Esophagus (tissue), 2 donors: ENCODE results near the gene RAP1B. TPM values are rescaled to one million over a fixed set of nuclear protein-coding genes. Genes with fewer than 3 reads are reported as not detected.

Source experiments
- H3K27ac ChIP-seq, 2 donors: one replicate each; pipeline ENCODE4 v1.5.1; 2013; ENCODE audit warnings: low read depth in 2 of 2, mild to moderate bottlenecking in 2 of 2, inconsistent platforms in 1 of 2, low read length in 1 of 2, moderate library complexity in 1 of 2
- H3K27me3 ChIP-seq, 2 donors: one replicate each; pipeline ENCODE4 v1.6.1; 2013; ENCODE audit warnings: low read length in 2 of 2, control low read depth in 1 of 2, mild to moderate bottlenecking in 1 of 2; ENCODE audit not compliant: insufficient read depth in 2 of 2, control insufficient read depth in 1 of 2
- H3K36me3 ChIP-seq, 2 donors: one replicate each; pipeline ENCODE4 v1.6.1; 2013; ENCODE audit warnings: low read length in 1 of 2; ENCODE audit not compliant: control insufficient read depth in 2 of 2, insufficient read depth in 2 of 2
- H3K4me1 ChIP-seq, 2 donors: one replicate each; pipeline ENCODE4 v1.6.1; 2013; ENCODE audit warnings: low read length in 1 of 2; ENCODE audit not compliant: control insufficient read depth in 2 of 2, insufficient read depth in 2 of 2
- H3K4me3 ChIP-seq, 2 donors: one replicate each; pipeline ENCODE4 v1.5.1; 2013; ENCODE audit warnings: low read length in 2 of 2, mild to moderate bottlenecking in 2 of 2, low read depth in 1 of 2, moderate library complexity in 1 of 2
- H3K9me3 ChIP-seq, 2 donors: one replicate each; pipeline ENCODE4 v1.6.1; 2013; ENCODE audit warnings: mild to moderate bottlenecking in 2 of 2, low read depth in 1 of 2, low read length in 1 of 2, moderate library complexity in 1 of 2; ENCODE audit not compliant: control insufficient read depth in 2 of 2, insufficient read depth in 1 of 2
- WGBS, 2 donors: extraction: QIAGEN DNeasy Blood & Tissue Kit; methylation state at CpG; one replicate each; pipeline ENCODE4 v1.1.7; 2013; 5-methylcytosine and 5-hydroxymethylcytosine counted together
- polyA plus RNA-seq, 2 donors: library from polyadenylated mRNA; stranded (reverse); fragments of 200-250 nt; gene quantifications; one replicate each; pipeline ENCODE4 v1.2.3, GENCODE V29; 2013
- donor health status: healthy with polysubstance abuse.
- donor health status: Bipolar disorder and iron deficiency.

Gene RAP1B
- polyA plus RNA-seq, 2 donors = 47.1 to 58.2 TPM

GRCh38 chr12:68579254-68579653, 31.4 kb upstream of the RAP1B start:
- no peak overlapping the region for H3K4me3 ChIP-seq
- H3K4me1 ChIP-seq = no peaks in the 10 kb centered on the region
- no peaks in the 10 kb centered on the region for H3K27me3 ChIP-seq
- H3K36me3 ChIP-seq = no peaks in the 10 kb centered on the region
- no peaks in the 10 kb centered on the region for H3K9me3 ChIP-seq
- H3K27ac ChIP-seq = no peak overlapping the region
- 80 to 85% methylated on average over 5 of the region's 5 CpGs for WGBS, 2 donors

- Histone ChIP-seq H3K36me3 (no peaks in the 10 kb centered on the region), H3K27me3 (no peaks in the 10 kb centered on the region), H3K4me1 (no peaks in the 10 kb centered on the region), H3K9me3 (no peaks in the 10 kb centered on the region), H3K4me3 (no peak overlapping the region), H3K27ac (no peak overlapping the region)
- 93 to 96% methylated on average over 1 of the region's 1 CpG for WGBS, 2 donors
Observed at GRCh38 chr12:68580911-68581310, 29.8 kb upstream of the RAP1B start.

- H3K4me3 ChIP-seq = no peak overlapping the region
- no peaks in the 10 kb centered on the region for H3K9me3 ChIP-seq
- no peaks in the 10 kb centered on the region for H3K27me3 ChIP-seq
- H3K27ac ChIP-seq = no peak overlapping the region
- H3K4me1 ChIP-seq = no peaks in the 10 kb centered on the region
- no peaks in the 10 kb centered on the region for H3K36me3 ChIP-seq
- WGBS, 2 donors = 93 to 96% methylated on average over 4 of the region's 4 CpGs
Observed at GRCh38 chr12:68581926-68582325, 28.8 kb upstream of the RAP1B start.

- Histone ChIP-seq H3K4me3 (no peak overlapping the region), H3K36me3 (no peaks in the 10 kb centered on the region), H3K4me1 (peaks cover 0 to 3% of the 10 kb centered on the region in 2 donors), H3K27ac (no peak overlapping the region), H3K9me3 (peaks cover 0 to 5% of the 10 kb centered on the region in 2 donors), H3K27me3 (no peaks in the 10 kb centered on the region)
- 94 to 97% methylated on average over 5 of the region's 5 CpGs for WGBS, 2 donors
Observed at GRCh38 chr12:68585966-68586365, 24.7 kb upstream of the RAP1B start.

GRCh38 chr12:68587448-68587873, 23.2 kb upstream of the RAP1B start:
- no peaks in the 10 kb centered on the region for H3K36me3 ChIP-seq
- WGBS, 2 donors = 81 to 84% methylated on average over 3 of the region's 3 CpGs
- H3K4me1 ChIP-seq = peaks cover 0 to 3% of the 10 kb centered on the region in 2 donors
- no peak overlapping the region for H3K4me3 ChIP-seq
- no peaks in the 10 kb centered on the region for H3K27me3 ChIP-seq
- H3K9me3 ChIP-seq = peaks cover 0 to 5% of the 10 kb centered on the region in 2 donors
- H3K27ac ChIP-seq = no peak overlapping the region

DNA sequence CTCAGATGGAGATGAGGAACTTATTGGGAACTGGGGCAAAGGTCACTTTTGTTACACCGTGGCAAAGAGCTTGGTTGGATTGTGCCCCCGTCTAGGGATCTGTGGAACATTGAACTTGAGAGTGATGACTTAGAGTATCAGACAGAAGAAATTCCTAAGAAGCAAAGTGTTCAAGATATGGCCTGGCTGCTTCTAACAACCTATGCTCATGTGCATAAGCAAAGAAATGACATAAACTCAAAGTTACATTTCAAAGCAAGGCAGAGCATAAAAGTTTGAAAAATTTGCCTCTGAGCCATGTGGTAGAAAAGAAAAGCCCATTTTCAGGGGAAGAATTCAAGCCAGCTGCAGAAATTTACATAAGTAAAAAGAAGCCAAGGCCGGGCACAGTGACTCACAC, 21.5 kb upstream of the RAP1B start:
- Histone ChIP-seq H3K36me3 (no peaks in the 10 kb centered on the region), H3K27ac (peak overlapping the region in 1 of 2 donors; percentile 42), H3K4me1 (peaks cover 0 to 3% of the 10 kb centered on the region in 2 donors), H3K9me3 (peaks cover 0 to 5% of the 10 kb centered on the region in 2 donors), H3K27me3 (no peaks in the 10 kb centered on the region), H3K4me3 (no peak overlapping the region)
- WGBS, 2 donors = 74 to 79% methylated on average over 3 of the region's 3 CpGs

GRCh38 chr12:68591734-68592418, 18.8 kb upstream of the RAP1B start:
- no peaks in the 10 kb centered on the region for H3K27me3 ChIP-seq
- H3K4me3 ChIP-seq = no peak overlapping the region
- 63 to 65% methylated on average over 6 of the region's 6 CpGs for WGBS, 2 donors
- H3K27ac ChIP-seq = no peak overlapping the region
- peaks cover 0 to 5% of the 10 kb centered on the region in 2 donors for H3K9me3 ChIP-seq
- peaks cover 0 to 3% of the 10 kb centered on the region in 2 donors for H3K4me1 ChIP-seq
- no peaks in the 10 kb centered on the region for H3K36me3 ChIP-seq

GRCh38 chr12:68595241-68595640, 15.5 kb upstream of the RAP1B start:
- WGBS, 2 donors = 93 to 95% methylated on average over 4 of the region's 4 CpGs
- H3K27ac ChIP-seq = no peak overlapping the region
- no peak overlapping the region for H3K4me3 ChIP-seq
- H3K36me3 ChIP-seq = no peaks in the 10 kb centered on the region
- H3K4me1 ChIP-seq = no peaks in the 10 kb centered on the region
- H3K27me3 ChIP-seq = no peaks in the 10 kb centered on the region
- no peaks in the 10 kb centered on the region for H3K9me3 ChIP-seq

- no peaks in the 10 kb centered on the region for H3K27me3 ChIP-seq
- no peak overlapping the region for H3K27ac ChIP-seq
- no peak overlapping the region for H3K4me3 ChIP-seq
- H3K9me3 ChIP-seq = no peaks in the 10 kb centered on the region
- no peaks in the 10 kb centered on the region for H3K36me3 ChIP-seq
- 70 to 76% methylated on average over 1 of the region's 1 CpG for WGBS, 2 donors
- no peaks in the 10 kb centered on the region for H3K4me1 ChIP-seq
Observed at GRCh38 chr12:68601767-68602166, 8.9 kb upstream of the RAP1B start.

- Histone ChIP-seq H3K4me1 (no peaks in the 10 kb centered on the region), H3K27ac (no peak overlapping the region), H3K9me3 (no peaks in the 10 kb centered on the region), H3K4me3 (no peak overlapping the region), H3K36me3 (no peaks in the 10 kb centered on the region), H3K27me3 (no peaks in the 10 kb centered on the region)
- 91 to 95% methylated on average over 6 of the region's 6 CpGs for WGBS, 2 donors
Observed at GRCh38 chr12:68602720-68603119, 8.0 kb upstream of the RAP1B start.
